GM12878 (cell line): ENCODE results near the gene TTYH3.

Experiments
- CEBPB ChIP-seq, 2 experiments: fragments of 150-350 bp in 1 of 2; IDR thresholded peaks; 2 replicates each; pipeline ENCODE4 v1.6.1; 2012 to 2014; ENCODE audit warnings: low read depth in 2 of 2, low read length in 2 of 2, borderline replicate concordance in 1 of 2, inconsistent platforms in 1 of 2
- MXI1 ChIP-seq: fragments of 150-350 bp; IDR thresholded peaks from 2 replicates; pipeline ENCODE4 v1.6.1; 2011; ENCODE audit warnings: low read depth, mild to moderate bottlenecking, inconsistent platforms, low read length, improper control_type of control experiment
- POLR2A ChIP-seq: IDR thresholded peaks from 2 replicates; pipeline ENCODE4 v1.6.1; 2011; ENCODE audit warnings: low read depth, mild to moderate bottlenecking, low read length
- TCF3 ChIP-seq: IDR thresholded peaks from 2 replicates; pipeline ENCODE4 v1.6.1; 2012; ENCODE audit warnings: low read depth, mild to moderate bottlenecking, low read length, borderline replicate concordance; ENCODE audit not compliant: insufficient read depth

DNA sequence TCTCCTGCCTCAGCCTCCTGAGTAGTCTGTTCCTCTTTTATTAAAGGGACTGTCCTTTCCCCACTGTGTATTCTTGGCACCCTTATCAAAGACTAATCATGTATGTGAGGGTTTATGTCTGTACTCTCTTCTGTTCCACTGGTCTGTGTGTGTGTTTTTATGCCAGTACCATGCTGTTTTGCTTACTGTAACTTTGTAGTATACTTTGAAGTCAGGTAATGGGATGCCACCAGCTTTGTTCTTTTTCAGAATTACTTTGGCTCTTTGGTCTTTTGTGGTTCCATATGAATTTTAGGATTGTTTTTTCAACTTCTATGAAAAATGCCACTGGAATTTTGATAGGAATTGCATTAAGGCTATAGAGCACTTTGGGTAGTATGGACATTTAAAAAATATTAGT lies 42.1 kb downstream of the TTYH3 start:
- no peak for TF ChIP-seq POLR2A
- no peak for TF ChIP-seq MXI1
- TF ChIP-seq CEBPB (IDR thresholded peaks at IDR 0.05; ENCODE audit: borderline replicate concordance in 1 of 2, low read depth in 2 of 2, low read length in 2 of 2): no peak
- TF ChIP-seq TCF3: no peak
